Stromal cell of bone marrow (primary cell): ENCODE results near the gene MICAL3.

Experiments
- DNase-seq: peaks from one replicate; pipeline ENCODE4 v3.0.0-alpha.2; 2012; ENCODE audit warnings: low read depth

MICAL3 gene

DNA sequence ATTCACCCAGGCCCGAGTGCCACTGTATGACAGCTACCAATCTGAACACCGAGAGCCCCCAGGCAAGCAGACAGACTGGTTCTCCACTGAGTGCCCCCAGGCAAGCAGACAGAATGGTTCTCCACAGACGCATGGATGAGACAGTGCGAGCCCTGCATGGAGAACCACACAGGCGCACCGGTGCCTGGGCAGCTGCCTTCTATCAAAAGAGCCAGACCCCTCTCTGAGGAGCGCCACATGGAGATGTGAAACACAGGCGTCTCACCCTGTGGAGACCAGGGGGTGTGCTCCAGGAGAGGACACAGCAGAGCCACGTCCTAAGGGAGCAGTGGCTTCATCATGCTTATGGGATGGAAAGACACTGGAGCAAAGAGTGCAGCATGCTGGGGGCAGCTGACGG lies 155.6 kb downstream of the MICAL3 start:
- DNase-seq, result no peak

- no peak for DNase-seq
Measured at GRCh38 chr22:17867160-17867785, 157.1 kb downstream of the MICAL3 start.

- no peak for DNase-seq
Measured at GRCh38 chr22:17866621-17867020, 157.7 kb downstream of the MICAL3 start.

GRCh38 chr22:17866127-17866526 lies 158.2 kb downstream of the MICAL3 start:
- no peak for DNase-seq

DNA sequence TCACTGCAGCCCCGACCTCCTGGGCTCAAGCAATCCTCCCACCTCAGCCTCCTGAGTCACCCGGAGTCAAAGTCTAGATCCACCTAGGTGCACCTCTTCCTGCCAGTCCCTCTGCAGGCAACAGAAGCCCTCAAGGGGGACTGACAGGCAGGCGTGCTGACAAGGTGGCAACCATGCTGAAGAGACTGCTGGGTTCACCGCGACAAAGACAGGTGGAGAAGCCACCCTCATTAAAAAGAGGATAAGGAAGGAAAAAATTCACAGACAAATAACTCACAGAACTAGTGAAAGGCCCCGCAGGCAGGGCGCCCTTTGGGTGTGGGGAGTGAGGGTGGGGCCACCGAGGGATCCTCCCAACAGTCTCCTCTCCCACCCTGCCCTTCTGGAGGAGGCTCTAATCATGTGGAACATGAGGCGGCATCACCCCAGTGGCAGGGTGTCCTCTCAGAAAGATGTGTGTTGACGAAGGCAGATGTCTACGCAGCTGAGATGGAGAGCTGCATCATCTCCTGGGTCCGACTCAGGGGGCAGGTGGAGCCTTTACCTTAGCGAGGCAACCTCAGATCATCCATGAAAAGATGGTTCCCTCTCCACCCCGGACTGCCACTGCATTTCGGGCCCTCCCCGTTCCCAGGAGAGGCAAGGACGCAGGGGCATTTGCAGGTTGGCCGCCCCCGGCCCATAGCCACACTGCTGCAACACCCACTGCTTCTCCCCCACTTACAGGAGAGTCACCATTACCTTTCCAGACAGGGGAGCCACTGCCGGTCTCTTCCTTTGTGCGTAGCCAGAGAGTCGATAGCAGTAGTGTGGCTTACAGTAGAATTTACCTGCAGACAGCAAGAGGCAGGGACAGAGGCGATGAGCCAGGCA lies 158.9 kb downstream of the MICAL3 start:
- no peak for DNase-seq

- no peak for DNase-seq
Measured at GRCh38 chr22:17864398-17865182, 159.8 kb downstream of the MICAL3 start.

DNA sequence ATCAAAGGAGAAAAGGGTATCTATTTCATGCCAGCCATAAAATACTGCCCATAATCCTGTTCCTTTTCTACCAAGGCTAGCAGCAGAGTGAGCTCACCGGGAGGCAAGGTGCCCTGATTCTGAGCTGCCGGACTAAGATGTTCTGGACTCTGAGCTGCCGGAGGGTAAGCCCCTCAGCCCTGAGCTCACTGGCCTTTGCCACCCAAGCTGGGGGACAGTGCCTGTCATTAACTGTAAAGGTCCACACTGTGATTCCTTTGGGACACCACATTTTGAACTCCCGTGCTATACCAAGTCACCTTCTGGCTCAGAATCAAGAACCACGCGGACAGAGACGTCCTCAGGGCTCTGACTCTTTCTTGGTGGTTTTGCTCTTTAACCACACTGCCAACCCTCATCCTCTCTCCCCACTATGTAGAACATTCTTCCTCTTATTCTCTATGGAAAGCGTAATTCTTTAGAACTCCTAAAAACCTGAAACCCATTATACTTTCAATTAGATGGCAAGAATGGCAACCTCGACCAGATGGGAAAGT lies 161.6 kb downstream of the MICAL3 start:
- DNase-seq, result no peak

- DNase-seq, result no peak
Measured at GRCh38 chr22:17861909-17862308, 162.5 kb downstream of the MICAL3 start.

DNA sequence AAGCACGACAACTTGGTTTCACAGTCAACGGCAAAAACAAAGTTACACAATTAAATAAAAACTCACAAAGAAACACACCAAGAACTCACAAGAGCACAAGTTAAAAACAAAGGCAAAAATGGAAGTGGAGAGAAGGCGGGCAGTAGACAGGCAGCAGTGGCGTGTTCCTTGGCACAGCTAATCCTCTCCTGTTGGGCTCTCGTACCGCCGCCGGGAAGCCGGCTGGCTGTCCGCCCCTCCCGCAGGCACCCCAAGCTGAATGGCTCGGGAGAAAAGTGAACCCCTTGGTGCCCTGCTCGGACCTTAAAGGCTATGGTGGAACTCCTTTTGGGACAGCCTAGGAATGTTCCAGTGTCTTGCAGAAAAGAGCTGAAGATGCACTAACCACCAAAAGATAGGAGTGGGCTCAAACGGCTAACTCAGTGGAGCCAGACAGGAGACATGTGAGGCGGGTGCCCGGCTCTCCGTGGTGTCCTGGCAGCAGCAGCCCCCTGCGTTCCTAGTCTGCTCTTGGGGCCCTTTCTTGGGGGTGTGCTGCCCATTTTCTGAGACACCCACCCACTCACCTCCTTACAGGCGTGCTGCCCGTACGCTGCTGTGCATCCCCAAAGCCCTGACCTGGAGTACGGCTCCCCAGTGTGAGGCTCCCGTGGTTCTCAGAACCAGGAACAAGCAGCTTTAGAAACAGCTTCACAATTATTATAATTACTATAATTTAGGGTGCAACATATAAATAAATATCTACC lies 164.0 kb downstream of the MICAL3 start:
- no peak for DNase-seq

- DNase-seq, result no peak
Measured at GRCh38 chr22:17858033-17858432, 166.3 kb downstream of the MICAL3 start.

DNA sequence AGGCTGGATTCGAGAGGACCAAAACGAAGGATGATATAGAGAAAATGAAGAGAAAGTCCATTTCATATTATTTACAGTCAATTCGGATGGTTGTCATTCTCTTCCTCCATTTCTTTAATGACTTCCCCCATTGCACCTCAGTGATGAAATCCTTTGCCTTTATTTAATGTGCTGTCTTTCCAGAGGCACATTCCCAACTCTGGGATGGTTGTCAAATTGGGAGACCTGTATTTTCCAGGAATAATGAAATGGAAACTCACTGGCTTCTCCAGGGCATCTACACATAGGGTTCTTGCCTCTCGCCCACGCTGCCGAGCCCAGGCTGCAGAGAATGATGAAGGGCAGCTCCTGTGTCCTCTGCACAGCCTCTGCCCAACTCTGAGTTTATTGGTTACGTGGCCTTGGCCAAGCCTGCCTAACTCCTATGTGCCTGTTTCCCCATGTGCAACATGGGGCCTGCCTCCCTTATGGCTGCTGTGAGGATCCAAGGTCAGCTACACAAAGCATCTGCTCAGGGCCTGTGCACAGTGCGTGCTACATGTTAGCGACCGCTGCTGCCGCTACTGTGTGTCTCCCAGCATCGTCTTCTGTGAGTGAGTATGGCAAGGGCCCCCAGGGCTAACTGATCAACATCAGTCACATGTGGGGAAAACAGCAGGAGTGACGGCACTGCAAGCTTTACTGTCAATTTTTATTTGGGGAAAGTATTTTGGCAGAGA lies 168.6 kb downstream of the MICAL3 start:
- DNase-seq, result no peak

- no peak for DNase-seq
Measured at GRCh38 chr22:17853073-17853472, 171.3 kb downstream of the MICAL3 start.

DNA sequence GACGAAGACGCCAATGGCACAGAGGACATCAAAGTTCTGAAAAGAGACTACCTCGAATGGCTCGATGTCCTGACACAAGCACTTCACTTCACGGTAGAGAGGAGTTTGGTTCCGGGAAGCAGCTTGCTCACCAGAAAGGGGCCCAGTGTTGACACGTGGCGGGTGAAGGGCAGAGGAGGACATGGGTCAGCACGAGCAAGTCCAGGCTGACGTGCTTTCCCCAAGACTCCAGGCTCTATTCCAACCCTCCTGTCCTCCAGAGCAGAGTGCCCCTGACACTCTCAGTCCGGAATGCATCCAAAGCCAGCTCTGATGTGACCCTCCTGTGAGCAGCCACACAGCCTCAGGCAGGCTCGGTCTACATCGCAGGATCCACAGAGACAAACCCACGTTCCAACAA lies 172.6 kb downstream of the MICAL3 start:
- DNase-seq, result no peak

DNA sequence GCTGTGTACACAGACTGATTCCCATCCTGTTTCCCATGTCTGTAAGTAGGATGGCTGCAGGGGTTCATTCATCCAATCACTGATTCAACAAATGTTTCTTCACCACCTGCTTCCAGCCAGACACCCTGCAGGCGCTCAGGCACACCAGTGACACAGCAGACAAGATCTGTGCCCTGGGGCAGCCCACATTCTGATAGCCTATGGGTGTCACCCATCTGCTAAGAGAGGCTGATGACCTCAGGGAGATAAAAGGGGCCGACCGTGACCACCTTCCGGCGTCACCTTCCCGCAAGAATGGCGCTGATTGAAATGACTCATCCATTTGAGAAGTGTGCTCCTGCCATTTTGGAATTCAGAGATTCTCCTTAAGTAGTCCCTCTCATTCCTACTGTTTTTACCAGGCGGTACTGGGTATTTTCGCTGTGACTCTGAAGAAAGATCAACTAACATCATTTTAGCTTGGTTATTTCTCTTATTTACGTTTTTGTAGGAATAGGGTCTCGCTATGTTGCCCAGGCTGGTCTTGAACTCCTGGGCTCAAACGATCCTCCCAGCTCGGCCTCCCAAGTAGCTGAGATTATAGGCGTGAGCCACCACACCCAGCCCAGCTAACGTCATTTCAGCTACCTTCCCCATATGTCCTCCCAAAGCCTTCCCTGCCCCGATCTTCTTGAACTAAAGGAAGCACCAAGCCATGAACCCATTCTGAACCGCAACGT lies 176.8 kb downstream of the MICAL3 start:
- DNase-seq, result no peak

DNA sequence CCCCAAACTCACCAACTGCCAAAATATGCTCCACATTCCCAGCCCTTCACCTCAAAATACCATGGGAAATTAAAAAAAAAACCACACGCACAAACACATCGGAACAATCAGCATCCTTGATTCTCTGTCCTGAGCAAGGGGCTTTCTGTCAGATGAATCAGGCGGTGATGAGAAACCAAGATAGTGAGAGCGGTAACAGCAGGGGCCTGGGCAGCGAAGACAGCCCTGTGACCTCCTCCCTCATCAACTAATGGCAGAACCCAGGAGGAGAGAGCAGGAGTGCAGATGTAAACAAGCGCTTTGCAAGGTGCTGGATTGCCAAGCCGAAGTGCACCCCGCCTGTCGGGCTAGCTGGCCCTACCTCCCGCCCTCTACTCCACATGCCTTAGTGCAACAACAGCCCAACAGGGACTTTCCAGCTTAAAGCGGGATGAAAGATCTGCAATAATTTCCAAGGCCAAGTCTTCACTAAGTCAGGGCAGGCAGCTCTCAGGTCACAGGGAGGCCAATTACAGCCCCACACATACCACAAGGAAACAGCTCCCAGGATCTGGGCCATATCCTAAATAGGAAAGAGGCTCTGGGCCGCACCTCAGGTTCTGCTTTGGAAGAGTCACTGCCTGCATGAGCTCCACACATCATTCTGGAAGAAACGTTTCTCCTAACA lies 177.9 kb downstream of the MICAL3 start:
- peak; percentile 44 for DNase-seq

GRCh38 chr22:17845790-17846189 lies 178.6 kb downstream of the MICAL3 start:
- DNase-seq, result peak; percentile 66

DNA sequence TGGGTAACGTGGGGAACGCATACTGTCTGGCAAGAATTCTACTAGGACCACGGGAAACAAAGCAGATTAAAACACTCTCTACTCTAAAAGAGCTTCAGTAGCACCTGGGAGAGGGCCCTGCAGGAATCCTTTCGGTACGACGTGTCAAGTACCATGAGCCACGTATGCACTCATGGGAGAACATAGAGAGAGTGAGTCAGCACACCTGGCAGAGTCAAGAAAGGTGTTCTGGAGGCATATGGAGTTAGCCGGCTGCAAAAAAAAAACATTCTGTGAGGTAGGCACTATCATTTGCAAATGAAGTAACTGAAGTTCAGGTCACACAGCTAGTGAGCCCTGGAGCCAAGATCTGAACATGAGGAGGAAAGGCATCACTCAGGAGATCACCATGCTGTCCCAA lies 179.0 kb downstream of the MICAL3 start:
- no peak for DNase-seq

DNA sequence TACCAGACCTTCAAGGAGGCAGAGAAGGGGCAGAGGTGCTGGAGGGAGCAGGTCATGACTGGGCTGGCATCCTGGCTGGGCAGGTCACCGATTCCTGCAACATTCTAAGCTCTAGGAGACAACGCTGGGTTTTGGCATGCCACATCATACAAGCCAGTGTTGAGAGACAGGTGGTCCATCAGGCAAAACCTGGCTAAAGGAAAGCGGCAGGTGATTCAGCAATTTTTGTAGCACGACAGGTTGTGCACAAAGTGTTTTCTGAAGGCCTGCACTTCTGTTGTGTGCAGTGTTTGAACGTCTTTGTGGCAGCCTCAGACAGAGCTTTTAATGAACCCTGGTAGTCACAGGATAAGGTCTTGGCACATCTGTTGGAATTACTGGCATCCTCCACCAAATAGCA lies 180.2 kb downstream of the MICAL3 start:
- no peak for DNase-seq

GRCh38 chr22:17842386-17842785 lies 182.0 kb downstream of the MICAL3 start:
- no peak for DNase-seq

- no peak for DNase-seq
Measured at GRCh38 chr22:17841836-17842235, 182.5 kb downstream of the MICAL3 start.
